Stimulated activated CD8-positive, alpha-beta memory T cell treated with anti-CD3 and anti-CD28 coated beads, Interleukin-4, amount 100 ng/mL, for 4 hours (primary cell): Measurements from ENCODE around the gene SIGLEC14.
A peak's percentile ranks its signal among the peaks of the same experiment; 100 is the strongest.

Experiments
- DNase-seq, 2 donors: peaks; one replicate each; pipeline ENCODE4 v3.0.0-alpha.2; 2020; ENCODE audit warnings: low read depth in 2 of 2, low spot score in 1 of 2

Gene SIGLEC14

DNA sequence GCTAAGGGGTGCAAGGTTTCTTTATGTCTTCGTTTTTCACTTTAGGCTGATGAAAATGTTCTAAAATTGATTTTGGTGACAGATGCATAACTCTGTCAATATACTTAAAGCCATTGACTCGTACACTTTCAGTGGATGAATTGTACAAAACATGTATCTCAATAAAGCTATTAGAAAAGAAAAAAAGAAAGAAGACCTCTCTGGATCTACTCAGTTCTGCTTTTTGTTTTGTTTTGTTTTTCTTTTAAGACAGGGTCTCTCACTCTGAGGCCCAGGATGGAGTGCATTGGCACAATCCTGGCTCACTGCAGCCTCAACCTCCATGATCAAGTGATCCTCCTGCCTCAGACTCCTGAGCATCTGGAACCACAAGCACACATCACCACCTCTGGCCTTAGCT is 19.9 kb downstream of the SIGLEC14 start:
- DNase-seq: no peak

DNA sequence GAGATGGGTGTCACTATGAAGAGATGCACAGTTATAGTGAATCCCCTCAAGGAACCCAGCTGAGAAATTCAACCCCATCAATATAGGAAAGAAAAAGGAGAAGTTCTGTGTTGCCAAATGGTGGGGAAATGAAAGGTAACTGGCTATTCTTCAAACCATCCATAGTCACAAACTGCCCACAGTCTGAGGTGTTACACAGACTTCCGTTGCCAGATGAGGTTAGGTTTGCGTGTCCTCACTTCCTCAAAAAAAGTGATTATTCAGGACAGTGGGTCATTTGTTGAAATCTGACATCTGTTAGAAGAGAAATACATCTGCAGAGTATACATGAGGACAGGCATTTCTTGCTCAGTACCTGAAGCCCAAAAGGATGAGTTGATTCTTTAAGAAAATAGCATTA is 25.4 kb downstream of the SIGLEC14 start:
- no peak for DNase-seq

DNA sequence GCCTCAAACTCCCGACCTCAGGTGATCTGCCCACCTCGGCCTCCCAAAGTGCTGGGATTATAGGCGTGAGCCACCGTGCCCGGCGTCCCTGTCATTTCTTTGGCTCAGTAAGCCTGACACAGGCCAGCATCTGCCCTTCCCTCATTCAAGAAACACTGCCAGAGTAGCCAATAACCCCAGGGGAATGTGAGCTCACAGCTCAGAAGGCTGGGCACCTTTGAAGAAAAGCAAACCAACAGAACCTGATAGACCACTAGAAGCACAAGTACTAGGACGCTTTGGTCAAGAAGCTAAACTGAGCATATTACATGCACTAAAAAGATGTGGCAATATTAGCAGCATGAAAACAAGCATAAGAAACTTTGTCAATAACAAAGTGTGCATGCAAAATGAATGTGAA is 30.6 kb downstream of the SIGLEC14 start:
- no peak for DNase-seq

DNA sequence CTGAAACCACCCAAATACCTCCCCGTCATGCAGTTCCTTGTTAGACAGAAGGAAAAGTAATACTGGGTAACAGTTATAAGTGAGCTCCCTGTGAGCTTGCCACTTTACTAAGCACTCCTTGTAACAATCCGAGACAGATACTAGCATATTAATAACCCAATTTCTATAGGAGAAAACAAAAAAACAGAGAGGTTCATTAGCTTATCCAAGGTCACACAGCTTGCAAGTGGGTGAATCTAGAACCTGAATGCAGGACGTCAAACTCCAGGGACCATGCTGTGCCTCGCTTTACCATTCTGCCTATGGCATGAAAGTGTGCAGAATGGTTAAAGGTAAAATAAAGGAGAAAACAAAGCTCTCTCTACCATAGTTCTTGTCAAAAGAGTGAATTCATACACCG is 31.8 kb downstream of the SIGLEC14 start:
- no peak for DNase-seq

DNA sequence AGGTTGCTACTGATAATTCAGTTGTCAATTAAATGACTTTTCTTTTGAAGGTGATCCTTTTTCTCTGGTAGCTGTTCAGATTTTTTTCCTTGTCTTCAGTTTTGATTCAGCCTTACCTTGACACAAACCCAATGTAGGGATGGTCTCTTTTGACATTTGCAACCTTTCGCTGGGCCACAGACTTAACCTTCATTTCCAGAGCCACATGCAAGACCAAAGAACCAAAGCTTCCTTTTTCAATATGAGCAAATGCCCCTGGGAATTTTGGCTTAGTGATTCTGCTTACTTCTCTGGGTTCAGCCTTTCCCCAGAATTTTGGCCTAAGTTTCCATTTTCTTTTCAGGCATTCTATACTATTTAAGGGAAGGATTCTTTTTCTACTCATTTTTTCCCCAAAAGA is 36.0 kb downstream of the SIGLEC14 start:
- no peak for DNase-seq

DNA sequence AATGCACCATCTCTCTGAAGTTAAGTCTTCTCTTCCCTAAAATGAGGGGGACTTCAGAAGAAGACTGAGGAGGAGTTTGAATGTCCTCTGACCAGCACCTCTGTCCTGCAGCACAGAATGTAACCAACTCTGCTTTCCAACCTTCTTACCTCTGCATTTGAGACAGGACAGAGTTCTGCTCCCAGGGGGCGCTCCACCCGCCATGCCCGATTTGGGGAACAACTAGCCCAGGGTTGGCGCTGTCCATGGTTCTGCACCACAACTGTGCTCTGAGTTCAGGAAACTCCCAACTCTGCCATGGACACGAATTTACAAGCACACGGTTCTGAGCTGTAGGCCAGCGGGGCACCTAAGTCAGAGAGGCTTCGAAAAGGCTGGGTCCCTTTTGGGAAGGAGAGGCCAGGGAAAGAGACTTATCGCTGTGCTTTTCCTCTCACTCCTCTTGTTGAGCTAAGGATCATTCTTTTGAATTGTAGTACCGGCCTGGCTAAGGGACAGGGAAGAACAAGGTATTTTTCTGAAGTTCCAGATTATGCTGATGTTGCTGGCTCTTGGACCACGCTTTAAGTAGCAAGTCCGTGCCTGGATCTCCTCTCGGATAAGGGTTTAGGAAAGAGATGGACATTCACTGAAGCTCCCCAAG is 38.6 kb downstream of the SIGLEC14 start:
- DNase-seq: peak; percentile 12 to 20

DNA sequence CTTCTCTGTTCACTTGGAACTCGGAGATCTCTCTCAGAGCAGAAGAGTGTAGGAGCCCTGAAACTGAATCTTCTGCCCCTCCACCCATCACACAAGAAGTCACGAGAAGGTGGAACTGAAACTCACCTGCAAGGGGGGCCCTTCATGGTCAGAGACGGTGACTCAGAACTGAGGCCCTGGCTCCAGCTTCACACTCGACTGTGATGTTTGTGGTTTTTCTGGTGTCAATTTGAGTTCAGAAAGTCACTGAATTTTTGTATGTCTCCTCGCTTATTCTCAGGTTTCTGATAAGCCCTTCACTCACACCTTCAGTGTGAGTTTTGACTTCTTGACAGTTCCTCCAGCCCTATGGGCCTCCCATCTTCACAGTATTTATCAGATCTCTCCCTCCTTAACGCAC is 39.5 kb downstream of the SIGLEC14 start:
- no peak for DNase-seq

DNA sequence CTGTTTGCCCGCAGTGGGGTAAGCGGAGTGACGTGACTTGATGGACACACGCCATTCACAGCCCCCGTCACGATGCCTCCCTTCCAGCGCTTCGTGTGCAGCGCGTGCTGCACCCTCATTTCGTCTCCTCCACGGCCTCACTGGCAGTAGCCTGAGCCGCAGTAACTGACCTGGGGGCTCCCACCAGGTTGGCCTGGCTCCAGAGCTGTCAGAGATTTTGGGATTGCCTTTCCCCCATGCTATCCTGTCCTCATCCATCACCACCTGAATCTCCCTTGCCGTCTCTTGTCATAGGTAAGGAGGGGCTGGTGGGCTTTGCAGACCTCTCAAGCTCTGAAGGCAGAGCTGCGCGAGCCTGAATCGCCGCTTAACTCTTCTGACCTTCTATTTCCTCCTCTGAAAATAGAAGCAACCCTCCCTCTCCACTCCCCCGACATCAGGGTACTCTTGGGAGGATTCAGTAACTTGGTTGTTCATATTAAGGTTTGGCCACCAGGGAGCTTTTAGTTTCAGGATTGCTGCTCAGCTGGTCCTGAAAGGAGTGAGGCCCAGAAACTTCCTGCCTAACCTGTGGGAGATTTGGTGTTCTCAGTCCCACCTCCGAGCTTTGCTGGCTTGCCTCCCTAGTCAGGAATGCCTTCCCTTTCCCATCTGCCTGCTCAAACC is 44.3 kb downstream of the SIGLEC14 start:
- DNase-seq: no peak

DNA sequence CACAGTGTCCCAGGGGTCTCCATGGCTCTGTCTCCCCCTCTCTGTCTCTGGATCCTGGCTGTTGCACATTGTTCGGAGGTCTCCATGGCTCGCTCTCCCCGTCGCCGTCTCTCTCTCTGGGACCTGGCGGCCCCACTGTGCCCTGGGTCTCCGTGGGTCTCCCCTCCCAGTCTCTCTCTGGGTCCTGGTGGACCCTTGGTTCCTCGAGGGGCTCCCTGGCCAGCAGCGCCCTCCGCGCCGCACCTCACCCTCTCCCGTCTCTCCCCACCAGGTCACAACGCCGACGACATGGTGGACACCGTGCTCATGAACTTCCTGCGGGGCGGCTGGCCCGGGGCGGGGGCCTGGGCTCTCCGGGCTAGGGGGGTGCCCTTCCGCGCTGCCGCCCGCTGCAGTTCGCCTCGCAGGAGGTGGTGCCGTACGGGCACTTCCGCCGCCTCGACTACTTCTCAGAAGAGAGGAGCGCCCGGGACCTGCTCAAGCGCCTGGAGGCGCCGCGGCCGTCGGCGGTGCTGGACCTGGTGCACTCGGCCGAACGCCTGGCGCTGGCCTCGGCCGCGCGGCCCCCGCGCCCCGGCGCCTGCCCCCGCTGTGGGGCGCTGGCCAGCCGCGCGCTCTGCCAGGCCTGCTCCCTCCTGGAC is 45.6 kb downstream of the SIGLEC14 start:
- DNase-seq: no peak

DNA sequence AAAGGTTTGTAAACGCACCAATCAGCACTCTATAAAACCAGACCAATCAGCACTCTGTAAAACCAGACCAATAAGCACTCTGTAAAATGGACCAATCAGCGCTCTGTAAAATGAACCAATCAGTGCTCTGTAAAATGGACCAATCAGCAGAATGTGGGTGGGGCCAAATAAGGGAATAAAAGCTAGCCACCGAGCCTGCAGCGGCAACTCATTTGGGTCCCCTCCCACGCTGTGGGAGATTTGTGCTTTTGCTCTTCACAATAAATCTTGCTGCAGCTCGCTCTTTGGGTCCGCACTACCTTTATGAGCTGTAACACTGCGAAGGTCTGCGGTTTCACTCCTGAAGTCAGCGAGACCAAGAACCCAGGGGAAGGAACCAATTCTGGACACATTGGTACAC is 47.5 kb downstream of the SIGLEC14 start:
- no peak for DNase-seq

DNA sequence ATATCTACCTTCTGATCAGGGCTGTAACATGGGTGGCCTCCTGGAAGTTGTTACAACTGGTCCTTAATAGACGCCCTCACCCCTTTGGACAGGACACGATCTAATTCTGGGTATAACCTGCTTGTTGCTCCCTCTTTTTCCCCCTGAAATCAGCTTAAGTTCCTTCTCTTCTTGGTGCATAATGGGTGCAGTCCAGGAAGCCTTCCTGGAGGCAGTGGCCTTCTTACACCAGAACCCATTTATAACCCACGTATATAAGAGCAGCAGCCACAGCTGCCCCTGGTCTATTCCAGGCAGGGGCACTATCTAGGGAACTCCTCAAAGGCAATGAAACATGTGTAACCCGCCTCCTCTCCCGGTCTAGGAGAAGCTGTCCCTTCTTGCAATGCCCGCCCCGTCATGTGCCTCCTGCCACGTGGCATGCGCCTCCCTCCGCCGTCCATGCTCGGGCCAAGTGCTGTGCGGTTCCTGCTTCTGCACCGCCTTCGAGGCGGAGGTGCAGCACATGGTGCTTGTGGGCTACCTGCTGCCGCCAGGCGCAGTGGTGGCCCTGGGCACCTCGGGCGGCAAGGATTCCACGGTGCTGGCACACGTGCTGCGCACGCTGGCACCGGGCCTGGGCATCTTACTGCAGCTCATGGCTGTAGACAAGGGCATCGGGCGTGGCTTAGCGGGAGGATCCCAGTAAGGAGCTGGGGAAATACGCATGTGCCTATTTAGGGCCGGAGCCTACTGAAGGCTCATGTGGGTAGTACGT is 48.3 kb downstream of the SIGLEC14 start:
- DNase-seq: no peak

DNA sequence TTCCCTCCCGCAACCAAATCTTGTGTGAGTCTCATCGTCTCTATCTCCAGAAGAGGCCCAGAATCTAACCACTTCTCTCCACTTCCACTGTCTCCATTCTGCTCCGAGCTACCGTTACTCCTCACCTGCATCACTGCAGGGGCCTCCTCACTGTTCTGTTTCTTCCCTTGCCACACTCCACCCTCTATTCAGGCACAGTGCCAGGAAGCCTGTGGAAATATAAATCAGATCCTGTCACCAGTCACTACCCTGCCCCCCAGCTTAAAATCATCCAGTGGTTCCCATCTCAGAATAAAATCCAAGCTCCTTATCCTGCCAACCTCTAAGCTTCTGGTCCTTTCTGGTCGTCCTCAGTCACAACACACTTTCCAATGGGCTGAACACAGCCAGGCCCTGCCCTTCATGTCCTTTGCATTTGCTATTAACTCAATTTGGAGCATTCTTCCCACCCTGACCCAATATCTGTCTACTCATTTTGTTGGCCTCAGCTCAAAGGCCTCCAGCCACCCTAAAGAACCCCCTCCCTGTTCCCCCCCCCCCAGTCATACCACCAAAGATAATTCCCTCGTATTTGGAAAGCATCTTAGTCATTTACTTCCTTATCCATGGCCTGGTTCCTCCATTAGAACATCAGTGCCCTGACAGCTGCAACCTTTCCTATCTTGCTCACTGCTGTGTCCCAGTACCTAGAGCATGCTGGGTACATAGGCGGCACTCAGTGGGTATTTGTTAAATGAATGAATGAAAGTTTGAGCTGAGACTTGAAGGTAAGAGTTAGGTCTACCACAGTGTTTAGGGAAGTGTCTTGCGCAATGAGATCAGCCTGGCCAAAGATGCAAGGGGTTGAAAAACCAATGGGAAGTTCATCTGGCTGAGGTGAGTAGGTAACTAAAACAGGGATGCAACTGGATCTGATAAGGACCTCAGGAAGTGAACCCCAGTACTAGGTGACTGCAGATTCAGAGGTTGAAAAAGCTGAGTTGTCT is 51.1 kb downstream of the SIGLEC14 start:
- no peak for DNase-seq

DNA sequence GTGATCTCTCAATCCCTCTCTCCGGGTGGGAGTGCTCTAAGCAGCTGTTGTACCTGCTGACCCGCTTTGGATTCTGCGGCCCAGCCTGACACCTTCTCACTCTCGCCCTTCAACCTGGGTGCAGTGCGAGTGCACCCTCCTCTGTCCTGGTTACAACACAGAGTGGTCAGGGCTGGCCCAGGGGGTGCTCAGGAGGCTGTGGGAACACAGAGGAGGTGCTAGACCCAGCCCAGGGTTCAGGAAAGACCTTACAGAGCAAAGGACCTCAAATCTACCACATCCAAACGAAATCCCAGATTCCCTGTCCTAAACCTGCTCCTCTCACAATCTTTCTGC is 51.9 kb downstream of the SIGLEC14 start:
- no peak for DNase-seq

DNA sequence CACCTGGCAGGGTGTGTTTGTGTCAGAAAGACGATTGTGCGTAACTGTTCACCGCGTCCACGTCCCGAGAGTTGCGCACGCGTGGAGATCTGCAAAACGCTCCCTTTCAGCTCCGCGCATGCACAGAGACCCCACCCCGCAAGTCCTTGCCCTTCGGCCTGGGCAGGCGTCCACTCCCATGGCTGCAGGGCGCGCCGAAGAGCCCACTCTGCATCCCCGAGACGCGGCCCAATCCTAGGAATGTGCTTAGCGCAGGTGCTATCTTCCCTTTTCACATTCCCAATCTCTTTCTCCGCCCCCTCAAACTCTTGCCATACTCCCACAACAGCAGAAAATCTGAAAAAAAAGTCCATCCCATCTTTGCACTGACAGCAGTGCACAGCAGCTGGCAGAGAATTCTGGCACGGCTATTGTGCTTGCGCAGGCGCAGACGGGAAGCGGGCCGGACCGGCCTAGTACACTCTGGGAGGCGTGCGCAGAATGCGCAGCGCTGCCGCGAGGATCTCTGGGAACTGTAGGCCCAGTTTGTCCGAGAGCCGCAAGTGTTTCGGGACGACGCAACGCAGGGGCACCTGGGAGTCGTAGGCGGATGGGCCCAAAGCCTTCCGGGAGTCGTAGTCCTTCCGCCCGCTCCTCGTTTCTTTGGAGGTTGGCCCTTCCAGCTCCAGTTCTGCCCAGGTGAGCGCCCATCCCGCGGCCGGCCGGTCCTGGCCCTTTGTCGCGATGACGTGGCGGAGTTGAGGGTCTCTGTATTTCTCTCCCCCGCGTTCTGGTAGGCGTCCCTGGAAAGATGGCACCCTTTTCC is 52.5 kb downstream of the SIGLEC14 start:
- DNase-seq: peak; percentile 92 to 95

DNA sequence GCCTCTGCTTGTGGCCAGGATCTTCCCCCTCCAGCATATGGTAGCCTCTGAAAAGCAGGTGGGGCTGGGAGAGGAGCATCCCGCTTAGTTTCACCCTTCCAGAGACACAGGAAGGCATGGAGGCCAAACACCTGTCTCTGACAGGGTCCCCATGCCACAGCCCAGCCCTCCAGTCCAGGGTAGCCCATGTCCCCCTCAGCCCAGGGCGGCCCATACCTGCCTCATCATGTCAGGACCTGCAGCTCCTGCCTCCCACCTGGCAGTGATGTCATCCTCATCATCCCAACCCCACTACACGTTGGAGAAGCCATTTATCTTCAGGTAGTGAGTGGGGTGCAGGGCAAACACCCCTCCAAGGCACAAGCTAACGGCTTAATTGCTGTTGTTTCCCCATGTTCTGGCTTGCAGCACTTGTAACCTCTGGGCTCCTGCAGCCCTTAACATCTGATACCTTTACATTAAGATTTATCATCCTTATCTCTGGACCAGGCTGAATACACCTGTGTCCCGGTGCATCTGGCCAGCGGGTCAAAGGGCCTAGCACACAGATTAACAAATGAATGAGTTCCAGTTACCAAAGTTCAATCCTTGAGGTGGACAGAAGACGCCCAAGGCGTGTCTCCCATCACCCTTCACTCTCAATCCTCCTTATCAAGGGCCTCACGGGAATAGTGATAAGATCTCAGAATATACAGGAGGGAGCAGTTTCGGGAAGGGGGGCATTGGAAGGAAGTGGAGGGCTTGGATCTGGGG is 53.3 kb downstream of the SIGLEC14 start:
- DNase-seq: no peak
